HPDE6-E6E7 (cell line): ENCODE data around the gene SRC.

Source experiments
- DNase-seq: peaks from one replicate; pipeline ENCODE4 v3.0.0; 2011; ENCODE audit warnings: missing footprints; ENCODE audit errors: extremely low spot score

Gene SRC

GRCh38 chr20:37315021-37315451 lies 30.9 kb upstream of the SRC start:
- no peak for DNase-seq

DNA sequence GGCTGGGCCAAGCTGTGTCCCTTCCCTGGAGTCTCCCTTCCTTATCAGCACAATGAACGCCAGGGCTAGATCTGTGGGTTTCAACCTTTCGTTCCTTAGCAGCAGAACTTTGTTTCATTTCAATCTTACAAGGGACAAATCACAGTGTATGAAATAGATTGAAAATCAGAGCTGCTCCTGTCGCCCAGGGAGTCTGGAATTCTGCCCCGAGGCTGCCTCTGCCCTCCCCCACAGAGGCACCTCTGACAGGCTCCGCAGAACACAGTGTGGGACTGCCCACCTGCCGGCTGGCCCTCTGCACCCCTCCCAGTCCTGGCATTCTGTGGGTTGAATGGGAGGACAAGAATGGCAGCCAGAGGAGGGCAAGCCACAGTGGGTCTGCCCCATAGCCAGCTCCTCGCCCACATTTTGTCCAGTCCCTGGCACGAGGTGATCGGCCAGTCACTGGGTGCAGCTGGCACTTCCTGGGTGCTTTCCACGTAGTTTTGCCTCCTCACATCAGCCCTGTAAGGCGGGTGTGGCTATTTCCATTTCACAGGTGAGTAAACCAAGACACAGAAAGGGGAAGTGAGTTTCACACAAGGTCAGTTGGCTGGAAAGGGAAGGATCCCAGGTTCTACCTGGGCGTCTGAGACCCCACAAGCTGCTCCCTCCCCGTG lies 30.4 kb upstream of the SRC start:
- DNase-seq, result no peak

- no peak for DNase-seq
These were observed 29.7 kb upstream of the SRC start for GRCh38 chr20:37316116-37316774.

DNA sequence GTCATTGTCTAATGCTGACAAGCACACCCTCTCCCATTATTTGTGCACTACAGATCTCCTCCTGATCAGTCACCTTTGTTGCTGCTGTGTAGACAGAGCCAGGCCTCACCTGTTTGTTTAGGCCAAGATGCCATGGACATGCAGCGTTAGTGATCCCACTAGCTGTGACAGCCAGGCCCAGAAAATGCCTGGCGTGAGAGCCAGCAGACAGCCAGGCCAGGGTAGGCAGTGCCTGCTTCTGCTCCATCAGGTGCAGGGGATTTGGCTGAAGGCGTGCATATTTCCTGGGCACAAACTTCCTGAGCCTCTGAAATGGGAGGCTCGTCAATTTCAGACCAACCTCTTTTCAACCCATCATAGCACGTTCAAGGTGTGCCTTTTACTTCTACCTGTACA lies 29.2 kb upstream of the SRC start:
- no peak for DNase-seq

DNA sequence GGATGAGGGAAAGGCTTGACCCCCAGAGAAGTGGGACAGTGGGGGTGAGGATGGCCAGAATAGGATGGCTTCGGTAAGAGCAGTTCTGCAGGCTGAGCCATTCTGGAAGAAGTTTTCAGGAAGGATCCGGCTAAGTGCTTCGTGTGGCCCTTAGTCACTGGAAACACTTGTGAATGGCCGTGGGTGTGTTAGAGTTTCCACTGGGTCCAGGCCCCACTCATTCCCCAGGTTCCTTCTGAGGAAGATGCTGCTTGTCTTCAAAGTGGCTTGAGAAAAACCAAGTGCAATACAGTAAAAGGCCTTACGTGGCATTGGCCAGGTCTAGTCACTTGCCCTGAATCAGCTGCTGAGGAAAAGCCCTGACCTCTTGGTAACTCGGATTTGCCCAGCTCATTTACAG lies 28.6 kb upstream of the SRC start:
- DNase-seq, result no peak

- no peak for DNase-seq
These were observed 27.8 kb upstream of the SRC start for GRCh38 chr20:37317994-37318640.

- no peak for DNase-seq
These were observed 26.7 kb upstream of the SRC start for GRCh38 chr20:37319151-37319671.

GRCh38 chr20:37323985-37324384 lies 22.0 kb upstream of the SRC start:
- DNase-seq, result no peak

DNA sequence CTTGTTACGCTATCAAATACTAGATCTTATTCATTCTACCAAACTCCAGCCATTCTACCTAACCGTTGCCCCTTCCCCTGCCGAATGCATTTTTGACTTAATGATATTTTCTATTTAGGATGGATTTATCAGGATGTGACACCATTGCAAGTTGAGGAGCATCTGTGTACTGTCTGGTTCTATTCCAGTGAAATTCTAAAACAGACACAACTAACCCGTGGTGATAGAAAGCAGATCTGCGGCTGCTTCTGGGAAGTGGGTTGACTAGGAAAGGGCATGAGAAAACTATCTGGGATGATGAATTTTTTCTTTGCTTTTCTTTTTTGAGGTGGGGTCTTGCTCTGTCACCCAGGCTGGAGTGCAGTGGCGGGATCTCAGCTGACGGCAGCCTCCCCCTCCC lies 20.7 kb upstream of the SRC start:
- DNase-seq, result no peak

DNA sequence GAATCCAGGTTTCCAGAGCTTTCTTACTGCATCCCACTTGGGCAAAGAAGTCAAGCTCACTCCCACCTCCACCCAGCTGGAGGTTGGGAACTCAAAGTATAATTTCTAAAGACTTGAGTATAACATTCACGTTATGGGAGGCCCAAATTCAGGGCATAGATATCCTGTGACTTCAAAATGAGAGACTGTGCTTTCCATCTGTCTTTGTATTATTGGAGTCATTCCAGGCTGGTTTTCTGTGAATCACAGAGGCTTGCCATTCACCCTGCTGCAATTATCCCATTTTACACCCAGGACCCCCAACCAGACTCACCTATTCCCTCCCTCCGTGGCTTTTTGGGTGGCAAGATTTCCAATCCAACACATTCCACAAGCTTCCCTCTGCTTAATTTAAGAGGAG lies 19.3 kb upstream of the SRC start:
- no peak for DNase-seq

- DNase-seq, result no peak
These were observed 18.2 kb upstream of the SRC start for GRCh38 chr20:37327748-37328147.

- DNase-seq, result no peak
These were observed 17.6 kb upstream of the SRC start for GRCh38 chr20:37328149-37328945.

DNA sequence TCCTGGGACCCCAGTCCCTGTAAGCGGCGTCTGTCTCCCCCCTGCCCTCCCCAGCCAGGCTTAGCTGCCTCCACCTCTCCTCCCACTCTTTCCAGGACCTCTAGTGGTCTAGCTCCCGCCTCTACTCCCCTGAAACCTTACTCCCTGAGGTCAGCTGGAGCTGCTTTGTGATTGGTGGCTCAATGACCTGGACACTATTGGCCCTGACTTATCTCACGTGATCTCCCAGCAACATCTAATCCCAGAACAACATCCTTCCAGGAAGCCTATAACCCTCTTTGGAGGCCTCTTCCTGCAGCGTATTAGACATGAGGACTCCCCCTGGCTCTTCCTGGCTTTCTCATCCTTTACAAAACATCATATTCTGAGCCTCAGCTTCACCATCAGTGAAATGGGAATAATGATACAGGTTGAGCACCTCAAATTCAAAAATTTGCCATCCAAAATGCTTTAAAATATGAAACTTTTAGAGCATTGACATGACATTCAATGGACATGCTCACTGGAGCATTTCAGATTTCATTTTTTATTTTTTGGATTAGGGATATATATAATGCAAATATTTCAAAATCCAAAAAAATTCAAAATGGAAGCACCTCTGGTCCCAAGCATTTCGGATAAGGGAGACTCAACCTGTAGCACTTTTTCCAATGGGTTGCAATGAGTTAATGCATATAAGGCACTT lies 16.3 kb upstream of the SRC start:
- no peak for DNase-seq

DNA sequence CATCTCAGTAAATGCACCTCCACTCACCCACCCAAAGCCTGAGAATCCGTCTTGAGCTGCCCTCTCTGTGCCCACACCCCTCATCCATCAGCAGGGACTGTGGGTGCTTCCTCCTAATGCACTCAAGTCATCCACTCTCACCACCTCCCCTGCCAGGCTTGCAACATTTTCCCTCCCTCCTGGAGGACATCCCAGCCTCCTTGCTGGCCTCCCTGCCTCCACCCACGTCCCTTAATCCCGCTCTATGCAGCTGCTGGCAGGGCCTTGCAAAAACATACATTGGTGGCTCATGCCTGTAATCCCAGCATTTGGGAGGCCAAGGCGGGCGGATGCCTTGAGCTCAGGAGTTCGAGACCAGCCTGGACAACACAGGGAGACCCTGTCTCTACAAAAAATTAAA lies 15.6 kb upstream of the SRC start:
- no peak for DNase-seq

DNA sequence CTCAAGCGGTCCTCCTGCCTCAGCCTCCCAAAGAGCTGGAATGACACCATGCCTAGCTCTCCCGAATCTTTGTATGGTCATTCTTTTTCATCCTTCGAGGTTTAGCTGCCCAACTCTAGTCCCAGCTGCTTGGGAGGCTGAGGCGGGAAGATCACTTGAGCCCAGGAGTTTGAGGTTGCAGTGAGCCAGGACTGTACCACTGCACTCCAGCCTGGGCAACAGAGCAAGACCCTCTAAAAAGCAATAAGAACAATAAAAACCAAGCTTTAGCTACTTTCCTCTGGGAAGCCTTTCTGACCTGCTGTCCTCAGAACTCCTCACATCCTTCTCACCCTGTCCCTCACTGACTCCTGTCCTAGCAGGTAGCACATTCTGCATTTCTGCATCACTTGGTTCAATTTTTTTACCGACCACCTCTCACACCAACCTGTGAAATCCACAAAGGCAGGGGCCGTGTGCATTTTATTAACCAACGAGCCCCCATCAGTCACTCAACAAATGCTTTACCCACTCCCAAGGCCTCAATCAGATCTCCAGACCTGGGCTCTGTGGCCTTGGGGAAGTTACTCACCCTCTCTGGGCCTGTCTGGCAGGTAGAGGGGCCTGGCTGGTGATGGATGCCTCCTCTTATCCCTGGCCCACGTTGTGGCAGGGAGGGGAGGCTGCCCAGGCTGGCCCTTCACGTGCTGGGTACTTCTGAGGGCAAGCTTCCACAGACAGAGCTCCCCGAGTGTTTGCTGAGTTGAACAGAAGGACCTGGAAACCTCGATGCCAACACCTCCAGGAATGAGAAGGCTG lies 14.7 kb upstream of the SRC start:
- DNase-seq, result no peak

DNA sequence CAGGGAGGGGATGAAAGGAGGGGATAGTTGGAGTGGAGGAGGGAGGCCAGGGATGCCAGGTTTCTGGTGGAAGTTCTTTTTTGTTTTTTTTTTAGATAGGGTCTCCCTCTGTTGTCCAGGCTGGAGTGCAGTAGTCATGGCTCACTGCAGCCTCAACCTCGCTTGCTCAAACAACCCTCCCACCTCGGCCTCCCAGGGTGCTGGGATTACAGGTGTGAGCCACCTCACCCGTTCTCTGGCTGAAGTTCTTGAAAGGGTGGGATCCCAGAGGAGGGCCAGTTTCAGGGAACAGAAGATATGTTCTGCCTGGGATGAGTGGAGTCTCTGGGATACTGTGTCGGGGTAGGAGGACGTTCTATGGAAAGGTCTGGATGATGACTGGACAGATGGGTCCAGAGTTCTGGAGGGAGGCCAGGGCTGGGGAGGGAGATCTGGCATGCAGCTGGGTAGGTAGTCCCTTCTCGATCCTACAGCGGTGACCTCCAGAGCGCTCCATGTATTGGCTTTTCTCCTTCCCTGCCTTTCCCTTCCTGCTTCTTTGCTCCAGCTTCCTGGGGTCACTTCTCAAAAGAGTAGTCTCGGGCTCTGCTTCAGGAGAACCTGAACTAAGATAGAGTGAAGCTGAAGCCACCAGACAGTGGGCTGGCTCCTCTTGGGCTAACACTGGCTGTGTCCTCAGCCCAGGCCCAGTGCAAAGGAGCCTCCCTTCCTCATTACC lies 12.7 kb upstream of the SRC start:
- DNase-seq, result no peak

DNA sequence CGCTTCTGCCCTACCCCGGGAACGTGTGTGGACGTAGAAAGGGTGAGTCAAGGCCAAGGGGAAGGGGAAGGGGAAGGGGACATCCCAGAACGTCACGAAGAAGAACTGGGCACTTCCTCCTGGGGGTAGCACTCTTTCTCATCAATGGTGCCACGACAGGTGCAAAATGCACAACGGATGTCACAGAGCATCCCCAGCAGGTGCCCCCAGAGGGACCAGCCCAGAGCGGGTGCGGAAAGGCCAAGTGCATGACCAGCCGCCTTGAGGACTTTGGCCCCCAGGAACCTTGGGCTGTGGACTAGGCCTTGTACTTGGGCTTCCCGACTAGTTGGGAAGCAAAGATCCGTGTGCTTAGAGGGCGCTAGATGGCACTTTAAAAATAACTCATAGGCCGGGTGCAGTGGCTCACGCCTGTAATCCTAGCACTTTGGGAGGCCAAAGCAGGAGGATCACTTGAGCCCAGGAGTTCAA lies 12.1 kb upstream of the SRC start:
- no peak for DNase-seq

DNA sequence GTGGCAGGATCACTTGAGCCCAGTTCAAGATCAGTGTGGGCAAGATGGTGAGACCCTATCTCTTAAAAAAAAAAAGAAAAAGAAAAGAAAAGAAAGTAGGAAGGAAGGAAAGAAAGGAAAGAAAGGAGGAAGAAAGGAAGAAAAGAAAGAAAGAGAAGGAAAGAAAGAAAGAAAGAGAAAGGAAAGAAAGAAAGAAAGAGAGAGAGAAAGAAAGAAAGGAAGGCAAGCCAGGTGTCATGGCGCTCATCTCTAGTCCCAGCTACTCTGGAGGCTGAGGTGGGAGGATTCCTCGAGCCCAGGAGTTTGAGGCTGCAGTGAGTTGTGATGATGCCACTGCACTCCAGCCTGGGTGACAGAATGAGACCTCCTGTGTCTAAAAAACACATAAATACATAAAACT lies 11.5 kb upstream of the SRC start:
- no peak for DNase-seq

DNA sequence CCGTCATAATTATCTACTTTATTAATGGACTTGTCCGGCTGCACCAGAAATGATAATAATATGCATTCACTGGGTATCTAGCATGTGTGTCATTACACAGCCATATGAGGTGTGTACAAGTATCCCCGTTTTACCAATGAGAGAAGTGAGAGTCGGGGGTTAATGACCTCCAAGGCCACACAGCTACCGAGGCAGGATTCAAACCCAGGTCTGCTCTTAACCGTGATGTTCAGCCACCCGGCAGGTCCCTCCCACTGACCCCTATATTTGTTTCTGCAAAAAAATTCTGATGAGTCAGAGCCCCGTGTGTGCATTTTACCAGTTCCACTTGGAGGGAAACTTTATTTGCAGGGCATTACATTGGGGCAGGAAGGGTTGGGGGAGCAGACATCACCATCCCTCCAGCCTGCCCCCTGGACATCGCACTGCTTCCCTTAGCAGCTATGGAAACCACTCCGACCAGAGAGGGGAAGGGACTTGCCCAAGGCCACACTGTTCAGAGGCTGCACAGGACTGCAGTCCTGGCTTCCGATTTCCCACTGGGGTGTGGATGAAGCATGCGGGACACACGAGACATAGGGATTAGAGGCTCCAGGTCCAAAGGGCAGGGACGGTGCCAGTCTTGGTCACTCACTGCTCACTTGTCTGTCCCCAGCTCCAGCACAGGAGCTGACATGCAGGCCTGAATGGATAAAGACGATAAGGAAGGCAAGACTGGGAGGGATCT lies 10.1 kb upstream of the SRC start:
- DNase-seq, result no peak
